Measurements from ENCODE around the gene CFAP45. TPM values are rescaled to one million over a fixed set of nuclear protein-coding genes. Genes with fewer than 3 reads are reported as not detected.

Gene CFAP45
- total and polyA plus RNA-seq, 2 experiments from 2014 or later, result 0.43 TPM; not detected in 1

DNA sequence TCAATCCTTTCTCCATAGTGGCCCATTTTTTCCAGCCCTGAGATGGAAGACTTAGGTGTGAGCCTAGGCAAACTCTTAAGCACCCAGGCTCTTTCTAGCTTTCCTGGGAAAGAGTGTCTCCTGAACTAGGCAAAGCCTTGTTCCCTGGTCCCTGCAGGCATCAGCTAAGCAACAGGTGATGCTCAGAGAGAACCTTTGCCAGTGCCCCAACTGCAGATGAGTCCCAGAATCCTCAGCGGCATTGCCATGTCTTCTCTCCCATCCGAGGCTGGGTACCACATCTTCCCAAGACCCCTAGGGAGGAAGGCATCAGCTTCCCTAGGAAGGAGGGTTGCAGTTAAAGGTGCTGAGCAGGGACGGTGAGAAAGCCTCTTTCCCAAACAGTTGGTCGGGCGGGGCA is 29.3 kb downstream of the CFAP45 start:
- no peaks in the 10 kb centered on the region for H4K20me1 ChIP-seq (ENCODE audit: insufficient read depth, poor library complexity, severe bottlenecking)
- H3K4me2 ChIP-seq, result no peak overlapping the region
- H3K9me2 ChIP-seq (replicated peaks; ENCODE audit: insufficient read depth), result no peaks in the 10 kb centered on the region
- no peaks in the 10 kb centered on the region for H3K9me3 ChIP-seq (ENCODE audit: low read depth)
- H3K4me1 ChIP-seq (ENCODE audit: insufficient read depth), result peaks cover 9% of the 10 kb centered on the region
- WGBS (ENCODE audit: low lambda C conversion rate, missing lambda C conversion rate), result 90% methylated on average over 5 of the region's 5 CpGs
- no peak for TF ChIP-seq EZH2phosphoT487 (IDR thresholded peaks at IDR 0.05; ENCODE audit: low read depth, severe bottlenecking, unreplicated experiment)
- TF ChIP-seq EZH2 (IDR thresholded peaks at IDR 0.05; ENCODE audit: borderline replicate concordance), result no peak
- TF ChIP-seq, protein P1, sequence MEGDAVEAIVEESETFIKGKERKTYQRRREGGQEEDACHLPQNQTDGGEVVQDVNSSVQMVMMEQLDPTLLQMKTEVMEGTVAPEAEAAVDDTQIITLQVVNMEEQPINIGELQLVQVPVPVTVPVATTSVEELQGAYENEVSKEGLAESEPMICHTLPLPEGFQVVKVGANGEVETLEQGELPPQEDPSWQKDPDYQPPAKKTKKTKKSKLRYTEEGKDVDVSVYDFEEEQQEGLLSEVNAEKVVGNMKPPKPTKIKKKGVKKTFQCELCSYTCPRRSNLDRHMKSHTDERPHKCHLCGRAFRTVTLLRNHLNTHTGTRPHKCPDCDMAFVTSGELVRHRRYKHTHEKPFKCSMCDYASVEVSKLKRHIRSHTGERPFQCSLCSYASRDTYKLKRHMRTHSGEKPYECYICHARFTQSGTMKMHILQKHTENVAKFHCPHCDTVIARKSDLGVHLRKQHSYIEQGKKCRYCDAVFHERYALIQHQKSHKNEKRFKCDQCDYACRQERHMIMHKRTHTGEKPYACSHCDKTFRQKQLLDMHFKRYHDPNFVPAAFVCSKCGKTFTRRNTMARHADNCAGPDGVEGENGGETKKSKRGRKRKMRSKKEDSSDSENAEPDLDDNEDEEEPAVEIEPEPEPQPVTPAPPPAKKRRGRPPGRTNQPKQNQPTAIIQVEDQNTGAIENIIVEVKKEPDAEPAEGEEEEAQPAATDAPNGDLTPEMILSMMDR (IDR thresholded peaks at IDR 0.05; ENCODE audit: poor library complexity), result no peak
- H3K27me3 ChIP-seq, result no peaks in the 10 kb centered on the region
- H3K4me3 ChIP-seq, result no peak overlapping the region
- no peaks in the 10 kb centered on the region for H3K79me2 ChIP-seq
- H3K36me3 ChIP-seq (replicated peaks; ENCODE audit: insufficient read depth, low read depth), result no peaks in the 10 kb centered on the region
- no peak for DNase-seq (ENCODE audit: low spot score)
- H3K27ac ChIP-seq, result no peak overlapping the region
- H2AFZ ChIP-seq, result no peak overlapping the region

DNA sequence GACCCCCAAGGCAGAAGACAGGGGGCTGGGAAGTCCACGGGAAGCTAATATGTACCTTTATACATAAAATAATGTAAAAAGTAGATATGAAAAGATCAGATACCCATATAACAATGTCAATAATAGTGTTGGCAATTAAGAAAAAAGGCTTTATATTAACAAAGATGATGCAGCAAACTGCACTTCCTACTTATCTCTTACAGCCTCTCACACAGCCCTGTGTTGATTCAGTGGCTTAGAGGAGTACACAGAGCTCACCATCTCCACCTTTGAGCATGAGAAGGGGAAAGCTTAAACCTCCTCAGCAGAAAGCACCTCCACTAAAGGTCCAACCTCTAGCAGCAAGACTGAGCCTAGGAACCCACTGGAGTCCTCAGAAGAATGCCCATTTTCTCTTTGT is 30.4 kb downstream of the CFAP45 start:
- DNase-seq (ENCODE audit: low spot score), result no peak
- no peak overlapping the region for H2AFZ ChIP-seq
- no peaks in the 10 kb centered on the region for H3K9me3 ChIP-seq (ENCODE audit: low read depth)
- no peak overlapping the region for H3K4me2 ChIP-seq
- no peak overlapping the region for H3K4me3 ChIP-seq
- no peaks in the 10 kb centered on the region for H3K27me3 ChIP-seq
- no peak overlapping the region for H3K27ac ChIP-seq
- no peaks in the 10 kb centered on the region for H3K9me2 ChIP-seq (replicated peaks; ENCODE audit: insufficient read depth)
- H3K79me2 ChIP-seq, result no peaks in the 10 kb centered on the region
- H4K20me1 ChIP-seq (ENCODE audit: insufficient read depth, poor library complexity, severe bottlenecking), result no peaks in the 10 kb centered on the region
- no peaks in the 10 kb centered on the region for H3K36me3 ChIP-seq (replicated peaks; ENCODE audit: insufficient read depth, low read depth)
- 83% methylated on average over 1 of the region's 1 CpG for WGBS (ENCODE audit: low lambda C conversion rate, missing lambda C conversion rate)
- no peak for TF ChIP-seq EZH2 (IDR thresholded peaks at IDR 0.05; ENCODE audit: borderline replicate concordance)
- TF ChIP-seq EZH2phosphoT487 (IDR thresholded peaks at IDR 0.05; ENCODE audit: low read depth, severe bottlenecking, unreplicated experiment), result no peak
- TF ChIP-seq, protein P1 (IDR thresholded peaks at IDR 0.05; ENCODE audit: poor library complexity), result no peak
- peaks cover 9% of the 10 kb centered on the region for H3K4me1 ChIP-seq (ENCODE audit: insufficient read depth)

DNA sequence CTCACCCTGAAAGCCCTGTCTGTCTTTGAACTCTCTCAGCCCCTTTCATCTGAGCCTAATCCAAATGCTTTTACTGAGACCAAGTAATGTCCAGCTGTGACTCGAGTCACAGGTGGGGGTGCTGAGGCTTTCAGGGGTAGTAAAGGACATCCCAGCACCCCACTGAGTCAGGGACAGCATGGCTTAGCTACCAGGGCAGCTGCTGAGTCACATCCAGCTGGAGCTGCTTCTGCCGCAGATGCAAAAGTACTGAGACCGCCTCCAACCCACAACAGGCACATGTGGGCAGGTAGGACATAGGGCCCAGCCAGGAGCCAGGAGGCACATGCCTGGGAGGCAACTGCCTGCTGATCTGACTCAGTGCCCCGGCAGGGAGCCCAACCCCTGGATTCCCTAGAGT is 30.8 kb downstream of the CFAP45 start:
- H3K9me3 ChIP-seq (ENCODE audit: low read depth), result no peaks in the 10 kb centered on the region
- H3K36me3 ChIP-seq (replicated peaks; ENCODE audit: insufficient read depth, low read depth), result no peaks in the 10 kb centered on the region
- H3K4me2 ChIP-seq, result no peak overlapping the region
- H3K4me3 ChIP-seq, result no peak overlapping the region
- WGBS (ENCODE audit: low lambda C conversion rate, missing lambda C conversion rate), result 37% methylated on average over 4 of the region's 4 CpGs
- TF ChIP-seq EZH2 (IDR thresholded peaks at IDR 0.05; ENCODE audit: borderline replicate concordance), result no peak
- TF ChIP-seq, protein P1 (IDR thresholded peaks at IDR 0.05; ENCODE audit: poor library complexity), result no peak
- TF ChIP-seq EZH2phosphoT487 (IDR thresholded peaks at IDR 0.05; ENCODE audit: low read depth, severe bottlenecking, unreplicated experiment), result no peak
- H3K9me2 ChIP-seq (replicated peaks; ENCODE audit: insufficient read depth), result no peaks in the 10 kb centered on the region
- no peak for DNase-seq (ENCODE audit: low spot score)
- H4K20me1 ChIP-seq (ENCODE audit: insufficient read depth, poor library complexity, severe bottlenecking), result no peaks in the 10 kb centered on the region
- no peak overlapping the region for H3K27ac ChIP-seq
- H3K79me2 ChIP-seq, result no peaks in the 10 kb centered on the region
- peaks cover 9% of the 10 kb centered on the region for H3K4me1 ChIP-seq (ENCODE audit: insufficient read depth)
- H2AFZ ChIP-seq, result no peak overlapping the region
- no peaks in the 10 kb centered on the region for H3K27me3 ChIP-seq

DNA sequence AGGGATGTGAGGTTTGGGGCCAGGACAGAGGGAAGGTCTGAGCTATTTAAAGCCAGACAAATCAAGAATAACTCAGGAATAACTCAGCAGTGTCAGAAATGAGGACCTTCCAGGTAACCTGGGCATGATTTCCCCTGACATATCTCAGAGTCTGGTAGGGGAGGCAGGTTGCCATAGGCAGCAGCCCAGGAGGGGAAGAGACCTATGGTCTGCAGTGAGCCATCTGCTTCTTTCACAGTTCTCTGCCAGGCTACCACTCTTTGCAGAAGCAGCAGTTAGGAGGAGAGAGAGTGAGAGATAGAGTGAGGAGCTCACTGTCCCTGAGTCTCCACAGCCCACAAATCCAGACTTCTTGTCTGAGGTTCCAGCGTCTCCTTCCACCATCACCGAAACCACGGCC is 31.2 kb downstream of the CFAP45 start:
- Histone ChIP-seq H3K4me1 (ENCODE audit: insufficient read depth) (peaks cover 9% of the 10 kb centered on the region), H4K20me1 (ENCODE audit: insufficient read depth, poor library complexity, severe bottlenecking) (no peaks in the 10 kb centered on the region), H3K27ac (no peak overlapping the region), H3K36me3 (replicated peaks; ENCODE audit: insufficient read depth, low read depth) (no peaks in the 10 kb centered on the region), H3K9me2 (replicated peaks; ENCODE audit: insufficient read depth) (no peaks in the 10 kb centered on the region), H3K27me3 (no peaks in the 10 kb centered on the region), H3K9me3 (ENCODE audit: low read depth) (no peaks in the 10 kb centered on the region), H3K79me2 (no peaks in the 10 kb centered on the region), H3K4me3 (no peak overlapping the region), H3K4me2 (no peak overlapping the region), H2AFZ (no peak overlapping the region)
- no peak for DNase-seq (ENCODE audit: low spot score)
- 45% methylated on average over 2 of the region's 3 CpGs for WGBS (ENCODE audit: low lambda C conversion rate, missing lambda C conversion rate)
- no peak for TF ChIP-seq EZH2 (IDR thresholded peaks at IDR 0.05; ENCODE audit: borderline replicate concordance)
- TF ChIP-seq, protein P1 (IDR thresholded peaks at IDR 0.05; ENCODE audit: poor library complexity), result no peak
- TF ChIP-seq EZH2phosphoT487 (IDR thresholded peaks at IDR 0.05; ENCODE audit: low read depth, severe bottlenecking, unreplicated experiment), result no peak
